A673 (cell line): ENCODE results near the gene HPDL. TPM values are rescaled to one million over a fixed set of nuclear protein-coding genes. Genes with fewer than 3 reads are reported as not detected.
A peak's percentile ranks its signal among the peaks of the same experiment; 100 is the strongest.

Experiments used
- BruUV-seq: library from RNA; stranded (reverse); fragments of 400-500 nt; replicated peaks from 2 replicates; lab custom pipeline; 2021; lab: Mats Ljungman, UMichigan
- CTCF ChIA-PET: fragments of 300-600 bp; sonication (Branson Sonifier 250); formaldehyde crosslinking; loops from one replicate; lab custom pipeline; 2022; ENCODE audit warnings: antibody characterized with exemption; lab: Charles Lee
- POLR2A ChIA-PET: fragments of 300-600 bp; sonication (Branson Sonifier 250); formaldehyde crosslinking; loops from one replicate; lab custom pipeline; 2022; ENCODE audit warnings: antibody characterized with exemption; ENCODE audit not compliant: low non-redundant PET; lab: Charles Lee
- DNase-seq: peaks from one replicate; pipeline ENCODE4 v3.0.0-alpha.2; 2015; ENCODE audit warnings: low spot score
- H3K27ac ChIP-seq: fragments of 200-600 bp; sonication (generic); 2 replicates; pipeline ENCODE4 v1.5.1; 2016; ENCODE audit warnings: mixed run types, low read depth, mild to moderate bottlenecking, mixed read lengths, antibody characterized with exemption, low read length; ENCODE audit not compliant: poor library complexity, severe bottlenecking
- H3K27me3 ChIP-seq: fragments of 200-600 bp; sonication (generic); replicated peaks from 2 replicates; pipeline ENCODE4 v1.6.1; 2017; ENCODE audit warnings: mixed run types, low read depth, mild to moderate bottlenecking, mixed read lengths, antibody characterized with exemption, low read length; ENCODE audit not compliant: insufficient read depth, poor library complexity
- H3K36me3 ChIP-seq: fragments of 200-600 bp; sonication (generic); 2 replicates; pipeline ENCODE4 v1.6.1; 2016; ENCODE audit warnings: mixed run types, mild to moderate bottlenecking, mixed read lengths, antibody characterized with exemption, low read length; ENCODE audit not compliant: insufficient read depth, poor library complexity, severe bottlenecking
- H3K4me1 ChIP-seq: fragments of 200-600 bp; sonication (generic); 2 replicates; pipeline ENCODE4 v1.6.1; 2017; ENCODE audit warnings: mixed run types, mild to moderate bottlenecking, mixed read lengths, antibody characterized with exemption, low read length; ENCODE audit not compliant: insufficient read depth, poor library complexity, severe bottlenecking
- H3K4me3 ChIP-seq: fragments of 200-600 bp; sonication (generic); 2 replicates; pipeline ENCODE4 v1.5.1; 2016; ENCODE audit warnings: low read depth, mixed run types, mild to moderate bottlenecking, mixed read lengths, low read length; ENCODE audit not compliant: poor library complexity, severe bottlenecking
- H3K9me3 ChIP-seq: fragments of 200-600 bp; sonication (generic); 2 replicates; pipeline ENCODE4 v1.6.1; 2016; ENCODE audit warnings: mixed run types, low read depth, mild to moderate bottlenecking, mixed read lengths, antibody characterized with exemption, low read length; ENCODE audit not compliant: poor library complexity, severe bottlenecking
- EZH2 ChIP-seq: fragments of 200-600 bp; sonication (generic); IDR thresholded peaks from 2 replicates; pipeline ENCODE4 v1.6.1; 2017; ENCODE audit warnings: borderline replicate concordance, low read depth, mild to moderate bottlenecking, mixed read lengths, antibody characterized with exemption, low read length; ENCODE audit not compliant: poor library complexity, severe bottlenecking
- intact Hi-C: fragments of 100-400 bp; cut with micrococcal nuclease; formaldehyde crosslinking; loops from one replicate; pipeline ENCODE4 v1.10.0; 2022; ENCODE audit not compliant: unreplicated experiment
- total RNA-seq: library from RNA; stranded (reverse); gene quantifications from 2 replicates; pipeline ENCODE4 v1.2.3, GENCODE V29; 2021
- TF ChIP-seq, protein P1 (sequence below): fragments of 300-800, 200-600 bp; sonication (generic); conservative IDR thresholded peaks from 2 replicates; pipeline ENCODE4 v1.5.1; 2017; ENCODE audit warnings: low read depth, mild to moderate bottlenecking, antibody characterized with exemption, low read length, moderate library complexity, mixed read lengths

The HPDL gene
- total RNA-seq, 1 experiment from 2014 or later = 7.3 TPM

DNA sequence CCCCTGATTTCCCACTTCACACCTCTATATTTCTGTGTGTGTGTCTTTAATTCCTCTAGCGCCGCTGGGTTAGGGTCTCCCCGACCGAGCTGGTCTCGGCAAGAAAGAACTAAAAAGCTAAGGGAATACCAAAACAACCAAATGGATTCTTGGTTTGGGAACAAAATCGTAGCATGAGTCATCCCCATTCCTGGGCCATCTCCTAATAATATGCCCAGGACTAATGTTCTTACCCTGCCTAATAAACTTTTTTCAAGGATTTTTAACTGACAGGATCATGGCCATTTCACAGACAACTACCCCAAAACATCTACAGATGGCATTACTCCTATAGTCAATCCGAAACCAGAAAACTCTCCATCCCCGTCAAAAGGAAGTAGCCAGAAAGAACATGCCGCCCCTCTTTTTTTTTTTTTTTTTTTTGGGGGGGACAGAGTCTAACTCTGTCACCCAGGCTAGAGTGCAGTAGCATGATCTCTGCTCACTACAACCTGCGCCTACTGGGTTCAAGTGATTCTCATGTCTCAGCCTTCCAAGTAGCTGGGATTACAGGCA lies 4.1 kb upstream of the HPDL start:
- no TSS peak for BruUV-seq
- H3K4me3 ChIP-seq = no peak overlapping the region
- H3K36me3 ChIP-seq = no peaks in the 10 kb centered on the region
- H3K4me1 ChIP-seq = peaks cover 11% of the 10 kb centered on the region
- H3K27me3 ChIP-seq = no peaks in the 10 kb centered on the region
- TF ChIP-seq EZH2 = no peak
- TF ChIP-seq, protein P1, sequence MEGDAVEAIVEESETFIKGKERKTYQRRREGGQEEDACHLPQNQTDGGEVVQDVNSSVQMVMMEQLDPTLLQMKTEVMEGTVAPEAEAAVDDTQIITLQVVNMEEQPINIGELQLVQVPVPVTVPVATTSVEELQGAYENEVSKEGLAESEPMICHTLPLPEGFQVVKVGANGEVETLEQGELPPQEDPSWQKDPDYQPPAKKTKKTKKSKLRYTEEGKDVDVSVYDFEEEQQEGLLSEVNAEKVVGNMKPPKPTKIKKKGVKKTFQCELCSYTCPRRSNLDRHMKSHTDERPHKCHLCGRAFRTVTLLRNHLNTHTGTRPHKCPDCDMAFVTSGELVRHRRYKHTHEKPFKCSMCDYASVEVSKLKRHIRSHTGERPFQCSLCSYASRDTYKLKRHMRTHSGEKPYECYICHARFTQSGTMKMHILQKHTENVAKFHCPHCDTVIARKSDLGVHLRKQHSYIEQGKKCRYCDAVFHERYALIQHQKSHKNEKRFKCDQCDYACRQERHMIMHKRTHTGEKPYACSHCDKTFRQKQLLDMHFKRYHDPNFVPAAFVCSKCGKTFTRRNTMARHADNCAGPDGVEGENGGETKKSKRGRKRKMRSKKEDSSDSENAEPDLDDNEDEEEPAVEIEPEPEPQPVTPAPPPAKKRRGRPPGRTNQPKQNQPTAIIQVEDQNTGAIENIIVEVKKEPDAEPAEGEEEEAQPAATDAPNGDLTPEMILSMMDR = no peak
- POLR2A ChIA-PET = no interaction called here
- intact Hi-C loops = no loop called here
- H3K27ac ChIP-seq = no peak overlapping the region
- CTCF ChIA-PET = interaction anchor here (0.5 kb wide), 1 partner anchor 19 kb away, joined by 7 read pairs; no protein-coding TSS in a partner anchor
- no peak for DNase-seq
- no peaks in the 10 kb centered on the region for H3K9me3 ChIP-seq

DNA sequence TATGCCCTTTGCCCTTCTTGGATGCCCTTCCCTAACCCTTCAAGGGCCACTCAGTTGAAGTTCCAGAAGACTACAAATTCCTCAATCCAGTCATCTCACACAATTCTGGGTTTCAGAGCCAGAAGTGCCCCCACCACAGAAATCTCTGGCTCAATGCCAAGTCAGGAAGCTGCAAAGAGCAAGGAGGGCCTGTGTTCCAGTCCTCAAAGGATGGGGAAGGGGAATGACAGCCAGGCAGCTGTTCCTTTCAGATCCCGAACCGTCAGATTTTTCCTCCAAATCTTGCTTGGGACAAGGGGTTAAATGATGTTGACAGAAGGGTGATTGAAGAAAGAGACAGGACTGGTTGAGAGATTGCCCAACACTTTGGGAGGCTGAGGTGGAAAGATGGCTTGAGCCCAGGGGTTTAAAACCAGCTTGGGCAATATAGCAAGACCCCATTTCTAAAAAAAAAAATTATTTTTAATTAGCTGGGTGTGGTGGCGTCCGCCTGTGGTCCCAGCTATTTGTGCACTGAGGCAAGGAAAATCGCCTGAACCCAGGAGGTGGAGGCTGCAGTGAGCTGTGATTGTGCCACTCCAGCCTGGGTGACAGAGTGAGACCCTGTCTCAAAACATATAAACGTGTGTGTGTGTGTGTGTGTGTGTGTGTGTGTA lies 716 bp upstream of the HPDL start:
- TF ChIP-seq, protein P1 = no peak
- TF ChIP-seq EZH2 = no peak
- intact Hi-C loops = no loop called here
- BruUV-seq = no TSS peak
- DNase-seq = no peak
- POLR2A ChIA-PET = no interaction called here
- peaks cover 26% of the 10 kb centered on the region for H3K4me1 ChIP-seq
- no peaks in the 10 kb centered on the region for H3K36me3 ChIP-seq
- no peaks in the 10 kb centered on the region for H3K27me3 ChIP-seq
- CTCF ChIA-PET = no interaction called here
- H3K9me3 ChIP-seq = no peaks in the 10 kb centered on the region
- H3K27ac ChIP-seq = no peak overlapping the region
- peak overlapping the region; percentile 33 for H3K4me3 ChIP-seq

DNA sequence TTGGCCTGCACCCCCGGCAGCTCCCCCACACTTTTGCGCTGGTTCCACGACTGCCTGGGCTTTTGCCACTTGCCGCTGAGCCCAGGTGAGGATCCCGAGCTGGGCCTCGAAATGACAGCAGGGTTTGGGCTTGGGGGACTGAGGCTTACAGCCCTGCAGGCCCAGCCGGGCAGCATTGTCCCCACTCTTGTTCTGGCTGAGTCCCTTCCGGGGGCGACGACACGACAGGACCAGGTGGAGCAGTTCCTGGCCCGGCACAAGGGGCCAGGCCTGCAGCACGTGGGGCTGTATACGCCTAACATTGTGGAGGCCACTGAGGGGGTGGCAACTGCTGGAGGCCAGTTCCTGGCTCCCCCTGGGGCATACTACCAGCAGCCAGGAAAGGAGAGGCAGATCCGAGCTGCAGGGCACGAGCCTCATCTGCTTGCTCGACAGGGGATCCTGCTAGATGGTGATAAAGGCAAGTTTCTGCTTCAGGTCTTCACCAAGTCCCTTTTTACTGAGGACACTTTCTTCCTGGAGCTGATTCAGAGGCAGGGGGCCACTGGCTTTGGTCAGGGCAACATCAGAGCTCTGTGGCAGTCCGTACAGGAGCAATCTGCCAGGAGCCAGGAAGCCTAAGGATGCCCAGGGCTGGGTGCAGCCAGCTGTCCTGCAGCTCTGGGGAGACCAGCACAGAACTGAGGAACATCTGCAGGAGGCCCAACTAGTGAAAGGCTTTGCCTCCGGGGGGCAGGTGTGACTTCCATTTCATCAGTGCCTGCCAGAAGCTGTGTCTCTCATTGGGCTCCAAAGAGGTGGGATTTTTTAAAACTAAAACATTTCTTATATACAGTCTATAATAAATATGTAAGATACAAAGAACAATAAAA lies 1.2 kb downstream of the HPDL start:
- peak; percentile 46 for DNase-seq
- POLR2A ChIA-PET = no interaction called here
- no TSS peak for BruUV-seq
- CTCF ChIA-PET = interaction anchor here (1.1 kb wide), 1 partner anchor 24 kb away, joined by 10 read pairs; no protein-coding TSS in a partner anchor
- no peak overlapping the region for H3K4me3 ChIP-seq
- intact Hi-C loops = no loop called here
- no peaks in the 10 kb centered on the region for H3K9me3 ChIP-seq
- peak overlapping the region; percentile 33 for H3K27ac ChIP-seq
- H3K36me3 ChIP-seq = no peaks in the 10 kb centered on the region
- TF ChIP-seq, protein P1 = no peak
- no peak for TF ChIP-seq EZH2
- H3K4me1 ChIP-seq = peaks cover 26% of the 10 kb centered on the region
- H3K27me3 ChIP-seq = no peaks in the 10 kb centered on the region
